ENCODE results near the gene PATJ.

- TF ChIP-seq, protein P1, sequence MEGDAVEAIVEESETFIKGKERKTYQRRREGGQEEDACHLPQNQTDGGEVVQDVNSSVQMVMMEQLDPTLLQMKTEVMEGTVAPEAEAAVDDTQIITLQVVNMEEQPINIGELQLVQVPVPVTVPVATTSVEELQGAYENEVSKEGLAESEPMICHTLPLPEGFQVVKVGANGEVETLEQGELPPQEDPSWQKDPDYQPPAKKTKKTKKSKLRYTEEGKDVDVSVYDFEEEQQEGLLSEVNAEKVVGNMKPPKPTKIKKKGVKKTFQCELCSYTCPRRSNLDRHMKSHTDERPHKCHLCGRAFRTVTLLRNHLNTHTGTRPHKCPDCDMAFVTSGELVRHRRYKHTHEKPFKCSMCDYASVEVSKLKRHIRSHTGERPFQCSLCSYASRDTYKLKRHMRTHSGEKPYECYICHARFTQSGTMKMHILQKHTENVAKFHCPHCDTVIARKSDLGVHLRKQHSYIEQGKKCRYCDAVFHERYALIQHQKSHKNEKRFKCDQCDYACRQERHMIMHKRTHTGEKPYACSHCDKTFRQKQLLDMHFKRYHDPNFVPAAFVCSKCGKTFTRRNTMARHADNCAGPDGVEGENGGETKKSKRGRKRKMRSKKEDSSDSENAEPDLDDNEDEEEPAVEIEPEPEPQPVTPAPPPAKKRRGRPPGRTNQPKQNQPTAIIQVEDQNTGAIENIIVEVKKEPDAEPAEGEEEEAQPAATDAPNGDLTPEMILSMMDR (IDR thresholded peaks at IDR 0.05) = no peak
- no peak for TF ChIP-seq POLR2A (IDR thresholded peaks at IDR 0.05)
Observed at GRCh38 chr1:61935516-61935915, 193.2 kb downstream of the PATJ start.

Data from testis (tissue), 2 donors.